ACHN (cell line): ENCODE results near the gene CYB561A3.

Experiments used
- DNase-seq: peaks from one replicate; pipeline ENCODE4 v3.0.0-alpha.2; 2015
- in situ Hi-C: cut with HindIII; loops from 2 replicates; pipeline ENCODE4 v1.10.0; 2017; ENCODE audit warnings: low sequenced_read_pairs, low pct_ligation_motif_present, low pct_unique_long_range_greater_than_20kb

Gene CYB561A3

GRCh38 chr11:61350336-61350735, 11.3 kb downstream of the CYB561A3 start:
- DNase-seq = no peak
- in situ Hi-C loops = no loop called here

GRCh38 chr11:61349916-61350315, 11.8 kb downstream of the CYB561A3 start:
- no peak for DNase-seq
- in situ Hi-C loops = no loop called here

- in situ Hi-C loops = no loop called here
- DNase-seq = no peak
Observed at GRCh38 chr11:61349189-61349751, 12.4 kb downstream of the CYB561A3 start.

GRCh38 chr11:61347916-61348461, 13.7 kb downstream of the CYB561A3 start:
- in situ Hi-C loops = no loop called here
- DNase-seq = no peak

GRCh38 chr11:61345954-61346843, 15.5 kb downstream of the CYB561A3 start:
- in situ Hi-C loops = no loop called here
- no peak for DNase-seq

- in situ Hi-C loops = no loop called here
- no peak for DNase-seq
Observed at GRCh38 chr11:61345170-61345610, 16.5 kb downstream of the CYB561A3 start.

GRCh38 chr11:61343792-61344745, 17.6 kb downstream of the CYB561A3 start:
- in situ Hi-C loops = no loop called here
- DNase-seq = no peak

- DNase-seq = no peak
- in situ Hi-C loops = no loop called here
Observed at GRCh38 chr11:61342207-61342803, 19.4 kb downstream of the CYB561A3 start.

- no peak for DNase-seq
- in situ Hi-C loops = no loop called here
Observed at GRCh38 chr11:61341706-61342105, 20.0 kb downstream of the CYB561A3 start.

- no peak for DNase-seq
- in situ Hi-C loops = no loop called here
Observed at GRCh38 chr11:61340979-61341378, 20.7 kb downstream of the CYB561A3 start.

GRCh38 chr11:61339490-61339878, 22.2 kb downstream of the CYB561A3 start:
- no peak for DNase-seq
- in situ Hi-C loops = no loop called here

GRCh38 chr11:61338783-61339489, 22.7 kb downstream of the CYB561A3 start:
- in situ Hi-C loops = no loop called here
- DNase-seq = no peak

- in situ Hi-C loops = no loop called here
- no peak for DNase-seq
Observed at GRCh38 chr11:61337706-61338470, 23.8 kb downstream of the CYB561A3 start.

- in situ Hi-C loops = no loop called here
- peak; percentile 76 for DNase-seq
Observed at GRCh38 chr11:61336171-61336935, 25.3 kb downstream of the CYB561A3 start.

- in situ Hi-C loops = no loop called here
Observed at GRCh38 chr11:61335355-61335710, 26.3 kb downstream of the CYB561A3 start.

More at GRCh38 chr11:61335355-61335710, 26.3 kb downstream of the CYB561A3 start:
- DNase-seq = no peak
